ENCODE results near the gene ABHD16A. TPM values are rescaled to one million over a fixed set of nuclear protein-coding genes. Genes with fewer than 3 reads are reported as not detected.

The ABHD16A gene
- total and polyA plus RNA-seq, 10 donors, result 30.2 to 80.7 (median 64.2) TPM

- Histone ChIP-seq H3K9me3 (no peaks in the 10 kb centered on the region), H3K4me1 (peaks cover 0 to 21% (median 10%) of the 10 kb centered on the region in 6 donors), H3K27me3 (replicated peaks in 1 of 7) (no peaks in the 10 kb centered on the region), H3K36me3 (peaks cover 15 to 100% (median 99%) of the 10 kb centered on the region in 6 donors), H3K27ac (no peak overlapping the region), H3K4me3 (no peak overlapping the region)
- WGBS, 5 donors, result 95 to 100% (median 98%) methylated on average over 9 of the region's 9 CpGs
- peak in 1 of 3 donors; percentile 22 for TF ChIP-seq POLR2AphosphoS5 (IDR thresholded peaks at IDR 0.05)
- no peak for TF ChIP-seq POLR2A (IDR thresholded peaks at IDR 0.05)
- DNase-seq, result no peak
- intact Hi-C loops (cut with DNase I; ENCODE audit: low total_unique reads), result no loop called here
Measured at GRCh38 chr6:31645325-31645724, 57.8 kb downstream of the ABHD16A start.

- no peaks in the 10 kb centered on the region for H3K9me3 ChIP-seq
- no peak overlapping the region for H3K4me3 ChIP-seq
- WGBS, 5 donors, result 90 to 95% (median 91%) methylated on average over 6 to 17 of the region's 17 CpGs
- no peaks in the 10 kb centered on the region for H3K27me3 ChIP-seq (replicated peaks in 1 of 7)
- TF ChIP-seq POLR2AphosphoS5 (IDR thresholded peaks at IDR 0.05), result peak in 1 of 3 donors; percentile 59
- TF ChIP-seq POLR2A (IDR thresholded peaks at IDR 0.05), result no peak
- TF ChIP-seq, protein P1, sequence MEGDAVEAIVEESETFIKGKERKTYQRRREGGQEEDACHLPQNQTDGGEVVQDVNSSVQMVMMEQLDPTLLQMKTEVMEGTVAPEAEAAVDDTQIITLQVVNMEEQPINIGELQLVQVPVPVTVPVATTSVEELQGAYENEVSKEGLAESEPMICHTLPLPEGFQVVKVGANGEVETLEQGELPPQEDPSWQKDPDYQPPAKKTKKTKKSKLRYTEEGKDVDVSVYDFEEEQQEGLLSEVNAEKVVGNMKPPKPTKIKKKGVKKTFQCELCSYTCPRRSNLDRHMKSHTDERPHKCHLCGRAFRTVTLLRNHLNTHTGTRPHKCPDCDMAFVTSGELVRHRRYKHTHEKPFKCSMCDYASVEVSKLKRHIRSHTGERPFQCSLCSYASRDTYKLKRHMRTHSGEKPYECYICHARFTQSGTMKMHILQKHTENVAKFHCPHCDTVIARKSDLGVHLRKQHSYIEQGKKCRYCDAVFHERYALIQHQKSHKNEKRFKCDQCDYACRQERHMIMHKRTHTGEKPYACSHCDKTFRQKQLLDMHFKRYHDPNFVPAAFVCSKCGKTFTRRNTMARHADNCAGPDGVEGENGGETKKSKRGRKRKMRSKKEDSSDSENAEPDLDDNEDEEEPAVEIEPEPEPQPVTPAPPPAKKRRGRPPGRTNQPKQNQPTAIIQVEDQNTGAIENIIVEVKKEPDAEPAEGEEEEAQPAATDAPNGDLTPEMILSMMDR (IDR thresholded peaks at IDR 0.05 in 8 of 11, conservative IDR thresholded peaks at IDR 0.05 in 3 of 11), result no peak
- intact Hi-C loops (cut with DNase I; ENCODE audit: low total_unique reads), result no loop called here
- no peak overlapping the region for H3K27ac ChIP-seq
- no peak for DNase-seq
- H3K4me1 ChIP-seq, result peaks cover 0 to 18% (median 2%) of the 10 kb centered on the region in 6 donors
- H3K36me3 ChIP-seq, result peaks cover 15 to 100% (median 100%) of the 10 kb centered on the region in 6 donors
Measured at GRCh38 chr6:31643818-31644454, 59.2 kb downstream of the ABHD16A start.

DNA sequence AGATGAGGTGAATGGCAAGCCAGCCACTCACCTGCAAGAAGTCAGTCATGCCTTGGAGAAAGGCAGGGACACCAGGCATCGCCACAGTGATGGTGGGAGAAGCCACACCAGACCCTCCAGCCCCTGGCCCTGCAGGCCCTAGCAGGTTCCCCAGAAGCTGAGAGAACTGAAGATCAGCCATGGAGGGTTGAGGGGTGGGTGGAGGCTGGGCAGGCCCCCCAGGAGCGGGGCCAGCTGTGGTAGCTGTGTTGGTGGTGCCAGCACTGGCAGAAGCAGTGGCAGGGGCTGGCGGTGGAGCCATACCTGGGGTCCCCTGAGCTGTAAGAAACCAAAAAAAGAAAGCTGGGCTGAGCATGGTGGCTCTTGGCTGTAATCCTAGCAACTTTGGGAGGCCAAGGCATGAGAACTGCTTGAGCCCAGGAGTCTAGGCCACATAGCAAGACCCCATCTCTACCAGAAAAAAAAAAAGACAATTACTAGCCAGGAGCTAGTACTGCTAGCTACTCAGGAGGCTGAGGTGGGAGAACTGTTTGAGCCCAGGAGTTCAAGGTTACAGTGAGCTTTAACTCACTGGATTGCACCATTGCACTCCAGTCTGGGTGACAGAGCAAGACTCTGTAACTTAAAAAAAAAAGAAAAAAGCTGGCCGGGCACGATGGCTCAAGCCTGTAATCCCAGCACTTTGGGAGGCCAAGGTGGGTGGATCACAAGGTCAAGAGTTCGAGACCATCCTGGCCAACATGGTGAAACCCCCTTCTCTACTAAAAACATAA lies 60.1 kb downstream of the ABHD16A start:
- Histone ChIP-seq H3K4me3 (no peak overlapping the region), H3K27me3 (replicated peaks in 1 of 7) (no peaks in the 10 kb centered on the region), H3K27ac (no peak overlapping the region), H3K9me3 (no peaks in the 10 kb centered on the region), H3K36me3 (peaks cover 15 to 100% (median 99%) of the 10 kb centered on the region in 6 donors), H3K4me1 (peaks cover 0 to 12% (median 2%) of the 10 kb centered on the region in 6 donors)
- TF ChIP-seq, protein P1 (IDR thresholded peaks at IDR 0.05 in 8 of 11, conservative IDR thresholded peaks at IDR 0.05 in 3 of 11), result no peak
- TF ChIP-seq POLR2A (IDR thresholded peaks at IDR 0.05), result no peak
- 93 to 97% (median 93%) methylated on average over 6 of the region's 6 CpGs for WGBS, 5 donors
- intact Hi-C loops (cut with DNase I; ENCODE audit: low total_unique reads), result no loop called here
- DNase-seq, result no peak

DNA sequence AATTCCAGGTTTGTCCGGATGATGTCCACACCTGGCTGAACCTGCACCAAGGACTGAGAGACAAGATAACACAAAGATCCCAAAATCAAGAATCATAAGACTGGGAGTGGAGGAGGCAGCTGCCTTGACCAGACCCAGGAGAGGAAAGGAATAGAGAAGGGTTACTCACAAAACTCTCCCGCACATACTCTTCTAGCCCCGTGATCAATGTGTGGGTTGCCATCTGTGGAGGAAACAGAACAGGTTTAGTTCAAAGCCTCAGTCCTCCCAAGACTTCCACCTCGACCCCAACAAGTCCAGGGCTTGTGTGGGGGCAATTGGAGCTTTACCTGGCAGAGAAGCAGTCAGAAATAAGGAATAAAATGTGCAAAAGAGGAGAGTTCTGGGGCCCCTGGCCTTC lies 61.8 kb downstream of the ABHD16A start:
- intact Hi-C loops (cut with DNase I; ENCODE audit: low total_unique reads), result no loop called here
- WGBS, 5 donors, result 83 to 93% (median 88%) methylated on average over 4 of the region's 4 CpGs

More for the DNA sequence above, 61.8 kb downstream of the ABHD16A start:
- no peak for DNase-seq
- Histone ChIP-seq H3K4me3 (no peak overlapping the region), H3K27ac (no peak overlapping the region), H3K27me3 (replicated peaks in 1 of 7) (no peaks in the 10 kb centered on the region), H3K9me3 (no peaks in the 10 kb centered on the region), H3K4me1 (peaks cover 0 to 12% (median 2%) of the 10 kb centered on the region in 6 donors), H3K36me3 (peaks cover 4 to 100% (median 99%) of the 10 kb centered on the region in 6 donors)
- TF ChIP-seq POLR2AphosphoS5 (IDR thresholded peaks at IDR 0.05), result no peak
- no peak for TF ChIP-seq POLR2A (IDR thresholded peaks at IDR 0.05)
- TF ChIP-seq, protein P1 (IDR thresholded peaks at IDR 0.05 in 8 of 11, conservative IDR thresholded peaks at IDR 0.05 in 3 of 11), result no peak
